ENCODE data around the gene TTLL6. TPM values are rescaled to one million over a fixed set of nuclear protein-coding genes. Genes with fewer than 3 reads are reported as not detected.

TTLL6 gene
- polyA plus RNA-seq, 2 of the 4 experiments (the other 2 are of a cell fraction): 1.6 to 7.8 TPM

GRCh38 chr17:48830840-48831548 lies 14.0 kb upstream of the TTLL6 start, which contains the start of gene CALCOCO2:
Gene CALCOCO2, plus strand, starts transcription at chr17:48831035. Its CDS starts 10,673 bp downstream, at chr17:48841708.
- CTCF ChIA-PET: interaction anchor here (1.0 to 76.6 kb wide), 9 partner anchors 13 to 159 kb away, joined by 3 to 3251 read pairs (median 4); partner anchors contain the start of genes ATP5MC1, CALCOCO2 and TTLL6
- FAIRE-seq: no peak
- WGBS (ENCODE audit: missing lambda C conversion rate): 2% methylated on average over 36 of the region's 48 CpGs
- no peaks in the 10 kb centered on the region for H3K9me3 ChIP-seq
- peak within 1 kb of the TSS; percentile 67 for H3K4me3 ChIP-seq
- H3K4me1 ChIP-seq: peaks cover 29% of the 10 kb centered on the region
- ATAC-seq: peak; percentile 97 to 98
- TF ChIP-seq CBX2 (IDR thresholded peaks at IDR 0.05; ENCODE audit: borderline replicate concordance, low read depth) (no peak), JUN (IDR thresholded peaks at IDR 0.05) (0 out of 5 replicates have a peak, but pooled peaks of 1 of the 2 experiments have one; percentile 19), PHF8 (IDR thresholded peaks at IDR 0.05; ENCODE audit: borderline replicate concordance, low read depth) (peak; percentile 79; the same call in 1 of the 2 replicates), CEBPB (IDR thresholded peaks at IDR 0.05) (peak; percentile 75 to 89; a peak in 3 of 4 replicates), POLR2A (IDR thresholded peaks at IDR 0.05; ENCODE audit: low read length) (peak; percentile 65), EP300 (IDR thresholded peaks at IDR 0.05) (no peak), RFX5 (IDR thresholded peaks at IDR 0.05) (0 out of 2 replicates have a peak, but pooled peaks have one; percentile 40), PBX3 (IDR thresholded peaks at IDR 0.05) (no peak), REST (IDR thresholded peaks at IDR 0.05) (peak; percentile 47)
- TF ChIP-seq, protein P1, sequence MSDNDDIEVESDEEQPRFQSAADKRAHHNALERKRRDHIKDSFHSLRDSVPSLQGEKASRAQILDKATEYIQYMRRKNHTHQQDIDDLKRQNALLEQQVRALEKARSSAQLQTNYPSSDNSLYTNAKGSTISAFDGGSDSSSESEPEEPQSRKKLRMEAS (IDR thresholded peaks at IDR 0.05): peak; percentile 52; the same call in 1 of the 2 replicates
- TF ChIP-seq, protein P2, sequence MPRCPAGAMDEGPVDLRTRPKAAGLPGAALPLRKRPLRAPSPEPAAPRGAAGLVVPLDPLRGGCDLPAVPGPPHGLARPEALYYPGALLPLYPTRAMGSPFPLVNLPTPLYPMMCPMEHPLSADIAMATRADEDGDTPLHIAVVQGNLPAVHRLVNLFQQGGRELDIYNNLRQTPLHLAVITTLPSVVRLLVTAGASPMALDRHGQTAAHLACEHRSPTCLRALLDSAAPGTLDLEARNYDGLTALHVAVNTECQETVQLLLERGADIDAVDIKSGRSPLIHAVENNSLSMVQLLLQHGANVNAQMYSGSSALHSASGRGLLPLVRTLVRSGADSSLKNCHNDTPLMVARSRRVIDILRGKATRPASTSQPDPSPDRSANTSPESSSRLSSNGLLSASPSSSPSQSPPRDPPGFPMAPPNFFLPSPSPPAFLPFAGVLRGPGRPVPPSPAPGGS (IDR thresholded peaks at IDR 0.05): peak; percentile 64; the same call in 1 of the 3 replicates
- peak within 1 kb of the TSS; percentile 77 for H3K4me2 ChIP-seq
- peak; percentile 96 for DNase-seq (ENCODE audit: low read depth in 1 of 2, low spot score in 1 of 2)
- POLR2A ChIA-PET: no interaction called here
- peak within 1 kb of the TSS; percentile 79 to 88 for H3K27ac ChIP-seq

DNA sequence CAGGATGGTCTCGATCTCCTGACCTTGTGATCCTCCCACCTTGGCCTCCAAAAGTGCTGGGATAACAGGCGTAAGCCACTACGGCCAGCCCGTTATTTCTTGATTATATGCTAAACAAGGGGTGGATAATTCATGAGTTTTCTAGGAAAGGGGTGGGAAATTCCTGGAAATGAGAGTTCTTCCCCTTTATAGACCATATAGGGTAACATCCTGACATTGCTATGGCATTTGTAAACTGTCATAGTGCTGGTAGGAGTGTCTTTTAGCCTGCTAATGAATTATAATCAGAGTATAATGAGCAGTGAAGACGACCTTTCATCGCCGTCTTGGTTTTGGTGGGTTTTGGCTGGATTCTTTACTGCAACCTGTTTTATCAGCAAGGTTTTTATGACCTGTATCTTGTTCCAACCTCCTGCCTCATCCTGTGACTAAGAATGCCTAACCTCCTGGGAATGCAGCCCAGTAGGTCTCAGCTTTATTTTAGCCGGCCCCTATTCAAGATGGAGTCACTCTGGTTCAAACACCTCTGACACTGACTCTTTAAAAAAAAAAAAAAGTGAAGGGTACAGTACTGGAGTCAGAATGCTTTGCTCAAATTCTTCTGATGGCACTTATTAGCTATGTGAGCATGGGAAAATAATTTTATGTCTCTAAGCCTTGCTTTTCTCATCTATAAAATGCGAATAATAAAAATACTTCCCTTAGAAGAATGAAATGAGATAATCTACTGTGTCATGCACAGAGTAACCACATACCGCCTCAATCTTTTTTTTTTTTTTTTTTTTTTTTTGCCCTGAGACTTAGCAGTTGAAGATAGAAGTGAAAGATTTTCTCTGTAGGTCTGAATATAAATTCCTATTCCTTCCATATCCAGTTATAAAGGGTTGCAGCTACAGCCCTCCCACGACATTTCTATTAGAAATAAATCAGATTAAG lies 8.7 kb upstream of the TTLL6 start:
- ATAC-seq (0 out of 6 replicates have a peak, but pooled peaks of 1 of the 2 experiments have one; percentile 12), DNase-seq (ENCODE audit: low read depth in 1 of 2, low spot score in 1 of 2) (no peak), FAIRE-seq (peak; percentile 39)
- POLR2A ChIA-PET: no interaction called here
- Histone ChIP-seq H3K4me2 (no peak overlapping the region), H3K4me3 (no peak overlapping the region), H3K9me3 (no peaks in the 10 kb centered on the region), H3K27ac (no peak overlapping the region), H3K4me1 (peaks cover 18% of the 10 kb centered on the region)
- WGBS (ENCODE audit: missing lambda C conversion rate): 73% methylated on average over 11 of the region's 11 CpGs
- CTCF ChIA-PET: interaction anchor here (1.5 to 76.6 kb wide), 4 partner anchors 8 to 206 kb away, joined by 5 to 3251 read pairs (median 1629); partner anchors contain the start of genes ATP5MC1, CALCOCO2 and TTLL6
- TF ChIP-seq NR3C1 (IDR thresholded peaks at IDR 0.05) (no peak), RAD21 (conservative IDR thresholded peaks at IDR 0.05 in 1 of 2, IDR thresholded peaks at IDR 0.05 in 1 of 2) (no peak), POLR2AphosphoS2 (conservative IDR thresholded peaks at IDR 0.05; ENCODE audit: low read length) (no peak), GATA3 (IDR thresholded peaks at IDR 0.05; ENCODE audit: borderline replicate concordance) (no peak), HOXA7 (CRISPR knock-in tag; IDR thresholded peaks at IDR 0.05) (peak; percentile 88; the same call in 1 of the 2 replicates), HOXB13 (CRISPR knock-in tag; IDR thresholded peaks at IDR 0.05; ENCODE audit: low read depth) (peak; percentile 99), FOXS1 (CRISPR knock-in tag; IDR thresholded peaks at IDR 0.05) (peak; percentile 95), ATOH8 (CRISPR knock-in tag; IDR thresholded peaks at IDR 0.05; ENCODE audit: low read depth) (peak; percentile 99), RNF2 (IDR thresholded peaks at IDR 0.05; ENCODE audit: borderline replicate concordance, low read depth) (no peak), KDM5A (IDR thresholded peaks at IDR 0.05) (no peak), HOXB5 (CRISPR knock-in tag; IDR thresholded peaks at IDR 0.05) (peak; percentile 97), NFE2L2 (conservative IDR thresholded peaks at IDR 0.05; ENCODE audit: low read length) (no peak)
- TF ChIP-seq, protein P3, sequence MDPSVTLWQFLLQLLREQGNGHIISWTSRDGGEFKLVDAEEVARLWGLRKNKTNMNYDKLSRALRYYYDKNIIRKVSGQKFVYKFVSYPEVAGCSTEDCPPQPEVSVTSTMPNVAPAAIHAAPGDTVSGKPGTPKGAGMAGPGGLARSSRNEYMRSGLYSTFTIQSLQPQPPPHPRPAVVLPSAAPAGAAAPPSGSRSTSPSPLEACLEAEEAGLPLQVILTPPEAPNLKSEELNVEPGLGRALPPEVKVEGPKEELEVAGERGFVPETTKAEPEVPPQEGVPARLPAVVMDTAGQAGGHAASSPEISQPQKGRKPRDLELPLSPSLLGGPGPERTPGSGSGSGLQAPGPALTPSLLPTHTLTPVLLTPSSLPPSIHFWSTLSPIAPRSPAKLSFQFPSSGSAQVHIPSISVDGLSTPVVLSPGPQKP (IDR thresholded peaks at IDR 0.05; ENCODE audit: low read depth, low read length): no peak
